LNCAP (cell line): ENCODE measurements around the gene IDH3A.

ENCODE experiments used
- TF ChIP-seq, protein P1 (sequence below): fragments of 450-650 bp; IDR thresholded peaks from 2 replicates; pipeline ENCODE4 v1.5.1; 2017; ENCODE audit warnings: mild to moderate bottlenecking

IDH3A gene

GRCh38 chr15:78149068-78149804 is at the start of gene IDH3A:
IDH3A (plus strand) TSS chr15:78149362; CDS start chr15:78149404, 42 bp downstream.
- TF ChIP-seq, protein P1, sequence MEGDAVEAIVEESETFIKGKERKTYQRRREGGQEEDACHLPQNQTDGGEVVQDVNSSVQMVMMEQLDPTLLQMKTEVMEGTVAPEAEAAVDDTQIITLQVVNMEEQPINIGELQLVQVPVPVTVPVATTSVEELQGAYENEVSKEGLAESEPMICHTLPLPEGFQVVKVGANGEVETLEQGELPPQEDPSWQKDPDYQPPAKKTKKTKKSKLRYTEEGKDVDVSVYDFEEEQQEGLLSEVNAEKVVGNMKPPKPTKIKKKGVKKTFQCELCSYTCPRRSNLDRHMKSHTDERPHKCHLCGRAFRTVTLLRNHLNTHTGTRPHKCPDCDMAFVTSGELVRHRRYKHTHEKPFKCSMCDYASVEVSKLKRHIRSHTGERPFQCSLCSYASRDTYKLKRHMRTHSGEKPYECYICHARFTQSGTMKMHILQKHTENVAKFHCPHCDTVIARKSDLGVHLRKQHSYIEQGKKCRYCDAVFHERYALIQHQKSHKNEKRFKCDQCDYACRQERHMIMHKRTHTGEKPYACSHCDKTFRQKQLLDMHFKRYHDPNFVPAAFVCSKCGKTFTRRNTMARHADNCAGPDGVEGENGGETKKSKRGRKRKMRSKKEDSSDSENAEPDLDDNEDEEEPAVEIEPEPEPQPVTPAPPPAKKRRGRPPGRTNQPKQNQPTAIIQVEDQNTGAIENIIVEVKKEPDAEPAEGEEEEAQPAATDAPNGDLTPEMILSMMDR = no peak

DNA sequence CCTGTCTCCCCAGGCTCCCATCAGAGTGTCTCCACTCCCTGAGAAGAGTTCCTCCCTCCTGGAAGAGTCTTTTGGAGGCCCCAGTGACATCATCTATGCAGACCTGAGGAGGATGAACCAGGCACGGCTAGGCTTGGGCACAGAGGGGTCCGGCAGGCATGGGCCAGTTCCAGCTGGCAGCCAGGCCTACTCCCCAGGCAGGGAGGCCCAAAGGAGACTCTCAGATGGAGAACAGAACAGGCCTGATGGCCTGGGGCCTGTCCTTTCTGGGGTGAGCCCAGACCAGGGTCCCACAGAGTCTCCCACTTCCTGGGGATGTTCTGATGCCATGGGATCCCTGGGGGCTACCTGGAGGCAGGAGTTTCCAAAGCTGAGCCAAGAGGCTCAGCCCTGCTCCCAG is 48.3 kb upstream of the IDH3A start:
- TF ChIP-seq, protein P1 = no peak

DNA sequence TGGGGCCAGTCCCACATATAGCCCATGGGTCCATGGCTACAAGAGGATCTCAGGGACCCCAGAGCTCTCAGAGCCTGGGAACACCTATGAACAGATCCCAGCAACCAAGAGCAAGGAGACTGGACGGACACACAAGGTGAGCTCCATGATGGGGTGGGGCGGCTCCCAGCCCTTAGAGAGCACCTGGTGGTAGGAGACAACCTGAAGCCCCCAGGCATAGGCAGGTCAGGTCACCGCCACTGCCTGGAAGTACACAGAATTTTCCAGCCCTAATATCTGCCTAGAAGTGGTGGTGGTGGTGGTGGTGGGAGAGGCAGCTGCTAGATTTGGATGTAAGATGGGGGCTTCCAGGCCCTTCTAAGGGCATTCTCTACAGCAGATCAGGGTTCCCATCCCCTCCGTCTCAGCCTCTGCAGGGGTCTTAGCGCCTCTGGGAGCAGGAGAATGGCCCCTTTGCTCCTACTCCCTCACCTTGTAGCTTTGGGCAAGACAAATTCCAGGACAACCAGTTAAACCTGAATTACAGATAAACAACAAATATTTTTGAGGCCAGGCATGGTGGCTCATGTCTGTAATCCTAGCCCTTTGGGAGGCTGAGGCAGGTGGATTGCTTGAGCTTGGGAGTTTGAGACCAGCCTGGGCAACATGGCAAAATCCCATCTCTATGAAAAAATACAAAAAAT is 47.6 kb upstream of the IDH3A start:
- TF ChIP-seq, protein P1 = no peak

DNA sequence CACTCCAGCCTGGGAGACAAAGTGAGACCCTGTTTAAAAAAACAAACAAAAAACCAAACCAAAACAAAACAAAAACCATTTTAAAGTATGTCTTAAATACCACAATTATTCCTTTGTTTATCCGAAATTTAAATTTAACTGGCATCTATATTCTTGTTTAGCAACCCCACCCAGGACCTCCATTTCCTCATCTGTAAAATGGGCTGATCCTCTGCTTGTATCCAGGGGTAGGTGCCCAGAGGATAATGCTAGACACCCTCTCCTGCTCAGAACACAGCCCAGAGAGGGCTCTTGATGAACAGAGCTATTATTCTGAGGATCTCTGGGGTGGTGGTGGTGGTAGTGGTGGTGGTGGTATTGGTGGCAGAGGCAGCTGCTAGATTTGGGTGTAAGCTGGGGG is 47.0 kb upstream of the IDH3A start:
- TF ChIP-seq, protein P1 = no peak

- TF ChIP-seq, protein P1 = no peak
These were observed 46.4 kb upstream of the IDH3A start for GRCh38 chr15:78102741-78103140.

DNA sequence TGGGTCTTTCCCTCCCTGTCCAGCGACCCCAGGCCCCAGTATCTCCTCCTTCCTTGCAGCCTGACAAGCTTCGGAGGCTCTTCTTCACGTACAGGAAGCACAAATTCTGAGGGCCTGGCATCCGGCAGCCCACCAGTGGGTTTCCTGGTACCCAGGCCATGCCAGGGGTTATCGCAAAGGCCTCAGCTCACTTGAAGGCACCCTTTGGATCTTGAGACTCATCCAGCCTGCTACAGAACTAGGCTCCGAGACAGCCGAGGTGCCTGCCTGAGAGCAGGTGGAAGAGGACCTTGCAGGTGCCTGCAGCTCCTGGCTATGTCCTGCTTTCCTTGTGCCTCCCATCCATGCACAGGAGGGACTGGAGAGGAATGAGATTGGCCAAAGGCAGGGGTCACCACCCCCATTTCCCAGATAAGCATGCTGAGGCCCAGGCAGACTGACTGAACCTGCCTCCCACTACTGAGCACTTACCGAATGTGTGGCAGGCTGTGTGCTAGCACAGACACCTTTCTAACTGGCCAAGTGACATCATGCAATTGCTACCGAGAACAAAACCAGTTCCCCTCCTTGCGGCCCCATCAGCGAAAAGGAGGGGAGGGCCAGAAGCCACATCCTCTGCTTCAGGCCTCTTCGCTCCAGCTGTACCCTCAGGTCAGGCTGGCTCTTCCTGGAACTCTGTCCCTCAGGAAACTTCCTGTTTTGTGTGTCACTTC is 45.6 kb upstream of the IDH3A start:
- TF ChIP-seq, protein P1 = no peak

GRCh38 chr15:78104119-78104479 is 45.1 kb upstream of the IDH3A start:
- TF ChIP-seq, protein P1 = no peak
